ENCODE data around the gene FCGBP.

Gene FCGBP

GRCh38 chr19:39941615-39942365 lies 7.4 kb upstream of the FCGBP start:
- Mint-ChIP-seq H3K4me1 (peaks cover 54% of the 10 kb centered on the region), H3K27ac (ENCODE audit: low read depth) (peak overlapping the region; percentile 88), H3K9me3 (peaks cover 12% of the 10 kb centered on the region), H3K4me3 (peak overlapping the region; percentile 67), H3K36me3 (ENCODE audit: insufficient read depth) (peaks cover 12% of the 10 kb centered on the region), H3K27me3 (no peaks in the 10 kb centered on the region)
- DNase-seq (ENCODE audit: low spot score in 2 of 2) = peak in 1 of 2 donors; percentile 57
- ATAC-seq (replicated peaks; ENCODE audit: extremely low read depth, poor library complexity, severe bottlenecking) = peak; percentile 89

GRCh38 chr19:39941151-39941550 lies 6.7 kb upstream of the FCGBP start:
- peak; percentile 11 for ATAC-seq (replicated peaks; ENCODE audit: extremely low read depth, poor library complexity, severe bottlenecking)
- Mint-ChIP-seq H3K4me1 (peaks cover 60% of the 10 kb centered on the region), H3K9me3 (peaks cover 12% of the 10 kb centered on the region)

GRCh38 chr19:39940221-39940833 lies 5.9 kb upstream of the FCGBP start:
- Mint-ChIP-seq H3K4me3 (peak overlapping the region; percentile 67), H3K27me3 (no peaks in the 10 kb centered on the region), H3K9me3 (peaks cover 12% of the 10 kb centered on the region), H3K27ac (ENCODE audit: low read depth) (peak overlapping the region; percentile 88), H3K36me3 (ENCODE audit: insufficient read depth) (peaks cover 12% of the 10 kb centered on the region), H3K4me1 (peaks cover 68% of the 10 kb centered on the region)
- ATAC-seq (replicated peaks; ENCODE audit: extremely low read depth, poor library complexity, severe bottlenecking) (no peak), DNase-seq (ENCODE audit: low spot score in 2 of 2) (no peak)

More at GRCh38 chr19:39941151-39941550, 6.7 kb upstream of the FCGBP start:
- peak overlapping the region; percentile 67 for H3K4me3 Mint-ChIP-seq
- no peaks in the 10 kb centered on the region for H3K27me3 Mint-ChIP-seq
- peak overlapping the region; percentile 88 for H3K27ac Mint-ChIP-seq (ENCODE audit: low read depth)
- peaks cover 12% of the 10 kb centered on the region for H3K36me3 Mint-ChIP-seq (ENCODE audit: insufficient read depth)
- DNase-seq (ENCODE audit: low spot score in 2 of 2) = no peak

- Mint-ChIP-seq H3K27ac (ENCODE audit: low read depth) (peak overlapping the region; percentile 88), H3K4me3 (no peak overlapping the region), H3K4me1 (peaks cover 75% of the 10 kb centered on the region), H3K27me3 (no peaks in the 10 kb centered on the region), H3K9me3 (peaks cover 12% of the 10 kb centered on the region), H3K36me3 (ENCODE audit: insufficient read depth) (peaks cover 14% of the 10 kb centered on the region)
- ATAC-seq (replicated peaks; ENCODE audit: extremely low read depth, poor library complexity, severe bottlenecking) (no peak), DNase-seq (ENCODE audit: low spot score in 2 of 2) (no peak)
Observed at GRCh38 chr19:39939556-39939955, 5.1 kb upstream of the FCGBP start.

GRCh38 chr19:39937787-39938186 lies 3.4 kb upstream of the FCGBP start:
- peak overlapping the region; percentile 7 for H3K27ac Mint-ChIP-seq (ENCODE audit: low read depth)
- DNase-seq (ENCODE audit: low spot score in 2 of 2) = no peak
- peaks cover 6% of the 10 kb centered on the region for H3K9me3 Mint-ChIP-seq
- H3K4me3 Mint-ChIP-seq = no peak overlapping the region
- H3K36me3 Mint-ChIP-seq (ENCODE audit: insufficient read depth) = peaks cover 14% of the 10 kb centered on the region
- peaks cover 74% of the 10 kb centered on the region for H3K4me1 Mint-ChIP-seq
- ATAC-seq (replicated peaks; ENCODE audit: extremely low read depth, poor library complexity, severe bottlenecking) = no peak
- H3K27me3 Mint-ChIP-seq = no peaks in the 10 kb centered on the region

- H3K27ac Mint-ChIP-seq (ENCODE audit: low read depth) = peak overlapping the region; percentile 87
- peaks cover 6% of the 10 kb centered on the region for H3K9me3 Mint-ChIP-seq
- no peak for DNase-seq (ENCODE audit: low spot score in 2 of 2)
- H3K36me3 Mint-ChIP-seq (ENCODE audit: insufficient read depth) = peaks cover 14% of the 10 kb centered on the region
- peak; percentile 22 for ATAC-seq (replicated peaks; ENCODE audit: extremely low read depth, poor library complexity, severe bottlenecking)
- H3K27me3 Mint-ChIP-seq = no peaks in the 10 kb centered on the region
- no peak overlapping the region for H3K4me3 Mint-ChIP-seq
- peaks cover 68% of the 10 kb centered on the region for H3K4me1 Mint-ChIP-seq
Observed at GRCh38 chr19:39937094-39937720, 2.8 kb upstream of the FCGBP start.

GRCh38 chr19:39936622-39937021 lies 2.2 kb upstream of the FCGBP start:
- no peak for DNase-seq (ENCODE audit: low spot score in 2 of 2)
- peaks cover 62% of the 10 kb centered on the region for H3K4me1 Mint-ChIP-seq
- H3K27me3 Mint-ChIP-seq = no peaks in the 10 kb centered on the region
- H3K9me3 Mint-ChIP-seq = peaks cover 6% of the 10 kb centered on the region
- no peak for ATAC-seq (replicated peaks; ENCODE audit: extremely low read depth, poor library complexity, severe bottlenecking)
- no peak overlapping the region for H3K4me3 Mint-ChIP-seq
- peaks cover 10% of the 10 kb centered on the region for H3K36me3 Mint-ChIP-seq (ENCODE audit: insufficient read depth)
- peak overlapping the region; percentile 87 for H3K27ac Mint-ChIP-seq (ENCODE audit: low read depth)

GRCh38 chr19:39936020-39936419 lies 1.6 kb upstream of the FCGBP start:
- DNase-seq (ENCODE audit: low spot score in 2 of 2) (no peak), ATAC-seq (replicated peaks; ENCODE audit: extremely low read depth, poor library complexity, severe bottlenecking) (no peak)
- Mint-ChIP-seq H3K9me3 (peaks cover 6% of the 10 kb centered on the region), H3K36me3 (ENCODE audit: insufficient read depth) (peaks cover 5% of the 10 kb centered on the region), H3K27ac (ENCODE audit: low read depth) (peak overlapping the region; percentile 87), H3K4me1 (peaks cover 56% of the 10 kb centered on the region), H3K27me3 (no peaks in the 10 kb centered on the region), H3K4me3 (no peak overlapping the region)

GRCh38 chr19:39935364-39935661 lies 879 bp upstream of the FCGBP start:
- Mint-ChIP-seq H3K27ac (ENCODE audit: low read depth) (peak overlapping the region; percentile 87), H3K4me1 (peaks cover 49% of the 10 kb centered on the region), H3K4me3 (no peak overlapping the region), H3K9me3 (peaks cover 2% of the 10 kb centered on the region), H3K27me3 (no peaks in the 10 kb centered on the region), H3K36me3 (ENCODE audit: insufficient read depth) (peaks cover 5% of the 10 kb centered on the region)
- ATAC-seq (replicated peaks; ENCODE audit: extremely low read depth, poor library complexity, severe bottlenecking) = no peak
- DNase-seq (ENCODE audit: low spot score in 2 of 2) = no peak

- Mint-ChIP-seq H3K4me3 (no peak overlapping the region), H3K9me3 (no peaks in the 10 kb centered on the region), H3K27me3 (no peaks in the 10 kb centered on the region), H3K27ac (ENCODE audit: low read depth) (no peak overlapping the region), H3K4me1 (peaks cover 17% of the 10 kb centered on the region), H3K36me3 (ENCODE audit: insufficient read depth) (peaks cover 2% of the 10 kb centered on the region)
- DNase-seq (ENCODE audit: low spot score in 2 of 2) (no peak), ATAC-seq (replicated peaks; ENCODE audit: extremely low read depth, poor library complexity, severe bottlenecking) (no peak)
Observed at GRCh38 chr19:39929750-39930149, 4.7 kb downstream of the FCGBP start.

- Mint-ChIP-seq H3K9me3 (no peaks in the 10 kb centered on the region), H3K4me1 (peaks cover 10% of the 10 kb centered on the region), H3K27me3 (no peaks in the 10 kb centered on the region), H3K4me3 (no peak overlapping the region), H3K27ac (ENCODE audit: low read depth) (no peak overlapping the region), H3K36me3 (ENCODE audit: insufficient read depth) (peaks cover 5% of the 10 kb centered on the region)
- DNase-seq (ENCODE audit: low spot score in 2 of 2) (no peak), ATAC-seq (replicated peaks; ENCODE audit: extremely low read depth, poor library complexity, severe bottlenecking) (no peak)
Observed at GRCh38 chr19:39928357-39928725, 6.1 kb downstream of the FCGBP start.

- DNase-seq (ENCODE audit: low spot score in 2 of 2) (no peak), ATAC-seq (replicated peaks; ENCODE audit: extremely low read depth, poor library complexity, severe bottlenecking) (no peak)
- Mint-ChIP-seq H3K27ac (ENCODE audit: low read depth) (no peak overlapping the region), H3K4me1 (peaks cover 10% of the 10 kb centered on the region), H3K27me3 (no peaks in the 10 kb centered on the region), H3K9me3 (no peaks in the 10 kb centered on the region), H3K36me3 (ENCODE audit: insufficient read depth) (peaks cover 7% of the 10 kb centered on the region), H3K4me3 (no peak overlapping the region)
Observed at GRCh38 chr19:39927524-39928356, 6.7 kb downstream of the FCGBP start.

All from central memory CD8-positive, alpha-beta T cell (primary cell).